Lung (tissue), 12 donors: ENCODE measurements around the gene DPRX. TPM values are rescaled to one million over a fixed set of nuclear protein-coding genes. Genes with fewer than 3 reads are reported as not detected.
A peak's percentile ranks its signal among the peaks of the same experiment; 100 is the strongest.

Experiments
- ATAC-seq: fragments of 200-7000 bp; cut with Tn5 transposase; one replicate; pipeline ENCODE4 v1.9.1; 2020; ENCODE audit warnings: moderate number of reproducible peaks; ENCODE audit not compliant: insufficient read depth, low FRiP score
- DNase-seq, 3 donors: peaks; one replicate each; pipeline ENCODE4 v3.0.0-alpha.2; 2013 to 2017
- H3K27ac ChIP-seq, 2 donors: one replicate each; pipeline ENCODE4 v1.5.1; 2013; ENCODE audit warnings: mild to moderate bottlenecking in 2 of 2, moderate library complexity in 2 of 2, control low read depth in 1 of 2, inconsistent platforms in 1 of 2, low read depth in 1 of 2, low read length in 1 of 2
- H3K27me3 ChIP-seq, 3 donors: one replicate each; pipeline ENCODE4 v1.5.1; 2013; ENCODE audit warnings: low read length in 2 of 3; ENCODE audit not compliant: control insufficient read depth in 3 of 3, insufficient read depth in 3 of 3
- H3K36me3 ChIP-seq, 4 donors: one replicate each; pipeline ENCODE4 v1.5.1; 2013; ENCODE audit warnings: low read length in 4 of 4, mild to moderate bottlenecking in 1 of 4, moderate library complexity in 1 of 4; ENCODE audit not compliant: control insufficient read depth in 4 of 4, insufficient read depth in 4 of 4
- H3K4me1 ChIP-seq, 5 donors: one replicate each; pipeline ENCODE4 v1.5.1; 2013; ENCODE audit warnings: low read length in 5 of 5, mild to moderate bottlenecking in 2 of 5, moderate library complexity in 1 of 5; ENCODE audit not compliant: control insufficient read depth in 5 of 5, insufficient read depth in 5 of 5
- H3K4me3 ChIP-seq: one replicate; pipeline ENCODE4 v1.5.1; 2013; ENCODE audit warnings: mild to moderate bottlenecking, control low read depth, moderate library complexity
- H3K9ac ChIP-seq, 2 donors: one replicate each; pipeline ENCODE4 v1.5.1; 2013; ENCODE audit warnings: low read length in 2 of 2, control low read depth in 1 of 2; ENCODE audit not compliant: insufficient read depth in 1 of 2
- H3K9me3 ChIP-seq, 4 donors: one replicate each; pipeline ENCODE4 v1.5.1; 2013; ENCODE audit warnings: low read length in 3 of 4, mild to moderate bottlenecking in 1 of 4, moderate library complexity in 1 of 4; ENCODE audit not compliant: control insufficient read depth in 4 of 4, insufficient read depth in 3 of 4
- WGBS, 2 donors: extraction: QIAGEN DNeasy Blood & Tissue Kit; methylation state at CpG; one replicate each; pipeline ENCODE4 v1.1.7; 2013; 5-methylcytosine and 5-hydroxymethylcytosine counted together
- polyA plus RNA-seq, 2 donors: library from polyadenylated mRNA; stranded (reverse); fragments of 200-250 nt; gene quantifications; one replicate each; pipeline ENCODE4 v1.2.1, GENCODE V29; 2013
- total RNA-seq, 2 donors: library from RNA; depleted of rRNA in 1 of 2; stranded (reverse); fragments of >200 nt in 1 of 2; gene quantifications; one replicate each; pipeline ENCODE4 v1.2.1, GENCODE V29; 2014 to 2021
- TF ChIP-seq, protein P1 (sequence below): IDR thresholded peaks from 2 replicates; pipeline ENCODE4 v1.5.1; 2012; ENCODE audit warnings: mild to moderate bottlenecking; ENCODE audit errors: control extremely low read depth, extremely low read depth
- donor health status: control.
- donor health status: control.
- donor health status: Bipolar disorder and iron deficiency.
- donor health status: healthy.
- donor health status: DM: yes; HTN: yes; CAD: no.

The DPRX gene
- total and polyA plus RNA-seq, 4 donors: 0.17 TPM; not detected in 3

DNA sequence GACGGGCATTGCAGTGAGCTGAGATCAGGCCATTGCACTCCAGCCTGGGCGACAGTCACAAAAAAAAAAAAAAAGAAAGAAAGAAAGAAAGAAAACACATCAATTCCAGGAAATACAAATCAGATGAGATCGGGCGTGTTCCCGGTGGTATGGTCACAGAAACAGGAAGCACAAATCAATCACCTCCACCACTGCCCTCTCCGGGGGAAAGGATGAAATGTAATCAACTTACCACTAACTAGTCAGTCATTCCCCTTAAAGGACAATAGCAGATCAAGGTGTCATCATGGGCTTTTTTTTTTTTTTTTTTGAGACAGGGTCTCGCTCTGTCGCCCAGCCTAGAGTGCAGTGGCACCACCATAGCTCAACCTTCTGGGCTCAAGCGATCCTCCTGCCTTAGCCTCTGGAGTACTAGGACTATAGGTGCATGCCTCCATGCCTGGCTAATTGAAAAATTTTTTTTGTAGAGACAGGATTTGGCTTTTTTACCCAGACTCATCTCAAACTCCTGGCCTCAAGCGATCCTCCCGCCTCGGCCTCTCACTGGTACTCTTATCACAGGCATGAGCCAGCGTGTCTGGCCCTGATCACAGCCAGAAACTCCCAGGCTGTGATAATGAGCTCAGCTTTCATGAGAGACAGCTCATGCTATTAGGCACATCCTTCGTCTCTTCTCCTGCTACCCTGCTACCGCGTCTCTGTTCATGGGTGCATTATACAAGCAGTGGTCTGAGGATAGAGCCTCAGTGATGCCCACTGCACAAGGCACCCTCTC, 6.8 kb upstream of the DPRX start:
- H3K27me3 ChIP-seq: no peaks in the 10 kb centered on the region
- no peaks in the 10 kb centered on the region for H3K36me3 ChIP-seq
- no peak overlapping the region for H3K4me3 ChIP-seq
- no peak overlapping the region for H3K9ac ChIP-seq
- DNase-seq (peak in 1 of 3 donors; percentile 51), ATAC-seq (no peak)
- H3K27ac ChIP-seq: peak overlapping the region in 1 of 2 donors; percentile 37
- TF ChIP-seq, protein P1, sequence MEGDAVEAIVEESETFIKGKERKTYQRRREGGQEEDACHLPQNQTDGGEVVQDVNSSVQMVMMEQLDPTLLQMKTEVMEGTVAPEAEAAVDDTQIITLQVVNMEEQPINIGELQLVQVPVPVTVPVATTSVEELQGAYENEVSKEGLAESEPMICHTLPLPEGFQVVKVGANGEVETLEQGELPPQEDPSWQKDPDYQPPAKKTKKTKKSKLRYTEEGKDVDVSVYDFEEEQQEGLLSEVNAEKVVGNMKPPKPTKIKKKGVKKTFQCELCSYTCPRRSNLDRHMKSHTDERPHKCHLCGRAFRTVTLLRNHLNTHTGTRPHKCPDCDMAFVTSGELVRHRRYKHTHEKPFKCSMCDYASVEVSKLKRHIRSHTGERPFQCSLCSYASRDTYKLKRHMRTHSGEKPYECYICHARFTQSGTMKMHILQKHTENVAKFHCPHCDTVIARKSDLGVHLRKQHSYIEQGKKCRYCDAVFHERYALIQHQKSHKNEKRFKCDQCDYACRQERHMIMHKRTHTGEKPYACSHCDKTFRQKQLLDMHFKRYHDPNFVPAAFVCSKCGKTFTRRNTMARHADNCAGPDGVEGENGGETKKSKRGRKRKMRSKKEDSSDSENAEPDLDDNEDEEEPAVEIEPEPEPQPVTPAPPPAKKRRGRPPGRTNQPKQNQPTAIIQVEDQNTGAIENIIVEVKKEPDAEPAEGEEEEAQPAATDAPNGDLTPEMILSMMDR: no peak
- H3K9me3 ChIP-seq: peaks cover 0 to 5% (median 0%) of the 10 kb centered on the region in 4 donors
- peaks cover 0 to 16% (median 4%) of the 10 kb centered on the region in 5 donors for H3K4me1 ChIP-seq
- WGBS, 2 donors: 49 to 54% methylated on average over 16 of the region's 16 CpGs

DNA sequence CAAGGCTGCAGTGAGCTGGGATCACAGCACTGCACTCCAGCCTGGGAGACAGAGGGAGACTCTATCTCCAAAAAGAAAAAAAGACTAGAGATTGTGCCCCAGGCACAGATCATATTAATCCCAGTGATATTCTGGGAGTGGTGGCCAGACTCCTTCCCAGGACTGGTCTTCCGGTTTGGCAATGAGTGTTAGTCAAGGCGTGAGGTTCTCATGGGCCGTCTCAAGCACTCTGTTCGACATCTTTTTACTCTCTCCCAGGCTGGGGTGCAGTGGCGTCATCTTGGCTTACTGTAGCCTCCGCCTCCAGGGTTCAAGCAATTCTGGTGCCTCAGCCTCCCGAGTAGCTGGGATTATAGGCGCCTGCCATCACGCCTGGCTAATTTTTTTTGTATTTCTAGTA, 5.3 kb upstream of the DPRX start:
- Histone ChIP-seq H3K27ac (no peak overlapping the region), H3K9ac (no peak overlapping the region), H3K4me3 (no peak overlapping the region), H3K4me1 (peaks cover 0 to 16% (median 4%) of the 10 kb centered on the region in 5 donors), H3K36me3 (no peaks in the 10 kb centered on the region), H3K9me3 (peaks cover 0 to 5% (median 0%) of the 10 kb centered on the region in 4 donors), H3K27me3 (no peaks in the 10 kb centered on the region)
- DNase-seq (peak in 1 of 3 donors; percentile 34), ATAC-seq (no peak)
- WGBS, 2 donors: 80 to 84% methylated on average over 9 of the region's 9 CpGs
- TF ChIP-seq, protein P1: no peak

DNA sequence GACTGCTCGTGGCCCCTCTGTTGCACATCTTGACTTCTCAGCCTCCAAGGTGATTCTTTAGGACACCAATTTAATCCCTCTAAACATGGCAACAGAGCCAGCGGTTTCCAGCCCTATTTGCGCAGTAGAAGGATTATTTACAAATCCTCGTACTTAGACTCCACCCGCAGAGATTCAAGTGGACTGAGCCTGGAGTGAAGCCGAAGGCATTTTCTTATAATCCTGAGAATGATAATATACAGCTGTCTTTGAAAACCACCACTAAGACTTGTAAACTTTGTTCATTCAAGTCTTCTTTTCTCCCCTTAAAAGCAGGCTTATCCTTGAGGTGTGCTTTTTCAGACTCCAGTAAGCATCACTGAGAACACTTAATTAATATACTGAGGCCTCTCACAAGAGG, 4.8 kb upstream of the DPRX start:
- DNase-seq (peak; percentile 48 to 95 (median 86)), ATAC-seq (no peak)
- 57 to 80% methylated on average over 6 of the region's 6 CpGs for WGBS, 2 donors
- H3K9me3 ChIP-seq: peaks cover 0 to 5% (median 0%) of the 10 kb centered on the region in 4 donors
- H3K9ac ChIP-seq: no peak overlapping the region
- H3K4me3 ChIP-seq: no peak overlapping the region
- TF ChIP-seq, protein P1: no peak
- no peaks in the 10 kb centered on the region for H3K36me3 ChIP-seq
- H3K27me3 ChIP-seq: no peaks in the 10 kb centered on the region
- peaks cover 0 to 13% (median 4%) of the 10 kb centered on the region in 5 donors for H3K4me1 ChIP-seq
- H3K27ac ChIP-seq: no peak overlapping the region
